GM21825 (cell line): ENCODE data around the gene TMEM43.
A peak's percentile ranks its signal among the peaks of the same experiment; 100 is the strongest.

Experiments
- ATAC-seq: cut with Tn5 transposase; IDR thresholded peaks from one replicate; pipeline ENCODE4 v1.9.1; 2021; ENCODE audit warnings: mild to moderate bottlenecking, moderate library complexity; ENCODE audit not compliant: unreplicated experiment

The TMEM43 gene

DNA sequence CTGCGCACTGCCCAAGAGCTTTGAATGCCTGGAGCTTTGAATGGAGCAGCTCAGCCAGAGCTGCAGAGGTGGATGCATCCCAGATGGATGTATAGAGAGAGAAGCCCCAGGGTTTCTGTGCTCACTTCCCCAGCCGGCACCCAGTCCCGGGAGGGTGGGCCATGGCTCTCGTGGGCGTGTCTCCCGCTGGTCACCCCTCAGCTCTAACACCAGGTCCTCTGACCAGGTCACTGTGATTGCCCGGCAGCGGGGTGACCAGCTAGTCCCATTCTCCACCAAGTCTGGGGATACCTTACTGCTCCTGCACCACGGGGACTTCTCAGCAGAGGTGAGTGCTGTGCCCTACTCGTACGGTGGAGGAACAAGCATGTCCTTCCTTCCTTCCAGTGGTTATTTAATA is 10.7 kb downstream of the TMEM43 start:
- ATAC-seq = no peak

GRCh38 chr3:14137004-14137403 is 12.2 kb downstream of the TMEM43 start:
- no peak for ATAC-seq

GRCh38 chr3:14137445-14137844 is 12.6 kb downstream of the TMEM43 start:
- ATAC-seq = no peak

DNA sequence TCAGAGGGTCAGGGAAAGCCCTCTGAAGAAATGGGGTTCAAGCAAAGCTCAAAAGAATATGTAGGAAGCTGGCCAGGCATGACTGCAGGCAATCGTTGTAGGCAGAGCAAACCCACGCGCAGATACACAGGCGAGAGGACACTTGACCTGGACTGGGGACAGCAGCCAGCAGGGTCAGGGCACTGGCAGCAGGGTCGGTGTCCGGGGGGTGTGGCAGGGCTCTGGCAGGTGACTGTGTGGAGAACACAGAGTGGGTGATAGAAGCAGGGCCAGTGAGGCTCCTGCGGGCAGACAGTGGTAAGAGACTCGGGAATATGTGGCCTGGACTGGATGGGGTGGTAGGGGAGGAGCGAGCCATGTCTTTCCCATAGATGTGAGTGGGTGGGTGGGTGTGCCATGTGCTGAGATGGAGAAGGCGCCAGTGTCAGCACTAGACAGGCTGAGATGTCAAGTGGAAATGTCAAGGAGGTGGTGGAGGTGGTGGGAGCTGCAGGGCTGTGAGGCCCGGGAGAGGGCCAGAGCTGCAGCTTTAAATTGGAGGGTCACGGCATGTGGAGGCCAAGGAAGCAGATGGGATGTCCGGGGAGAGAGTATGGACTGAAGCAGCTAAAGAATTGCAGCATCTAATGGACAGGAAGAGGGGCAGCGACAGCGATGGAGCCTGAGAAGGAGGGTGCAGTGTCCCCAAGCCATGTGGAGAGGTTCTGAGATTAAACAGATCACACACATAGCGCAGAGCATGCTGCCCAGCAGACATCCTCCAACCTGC is 13.4 kb downstream of the TMEM43 start:
- ATAC-seq = no peak

DNA sequence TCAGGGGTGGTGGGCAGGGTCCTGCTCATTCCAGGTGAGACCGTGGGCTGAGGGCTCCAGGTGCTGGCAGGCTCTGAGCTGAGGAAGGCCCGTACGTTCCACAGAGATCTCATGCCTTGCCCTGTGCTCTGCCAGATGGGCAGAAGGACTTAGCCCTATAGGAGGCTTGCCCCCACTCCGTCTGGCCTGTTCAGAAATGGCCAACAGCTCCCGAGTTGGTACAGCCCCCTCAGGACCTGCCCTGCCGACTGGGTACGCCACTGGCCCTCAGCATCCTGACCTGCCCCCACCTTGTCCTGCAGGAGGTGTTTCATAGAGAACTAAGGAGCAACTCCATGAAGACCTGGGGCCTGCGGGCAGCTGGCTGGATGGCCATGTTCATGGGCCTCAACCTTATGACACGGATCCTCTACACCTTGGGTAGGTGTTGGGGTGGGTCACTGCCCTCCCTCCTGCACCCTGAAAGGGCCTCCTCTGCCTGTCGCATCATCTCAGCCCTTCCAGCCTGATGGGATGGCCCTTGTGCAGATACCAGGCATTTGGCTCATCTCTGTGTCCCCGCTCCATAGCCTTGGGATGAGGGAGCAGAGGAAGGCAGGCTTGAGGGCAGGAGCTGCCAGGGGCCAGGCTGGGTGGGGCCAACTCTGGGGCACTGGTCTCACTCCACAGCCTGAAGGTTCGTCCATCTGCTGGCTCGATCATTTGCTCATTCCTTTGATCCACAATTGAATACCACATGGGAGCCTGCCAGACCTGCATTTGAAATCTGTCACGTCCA is 14.2 kb downstream of the TMEM43 start:
- no peak for ATAC-seq

GRCh38 chr3:14139771-14140170 is 14.9 kb downstream of the TMEM43 start:
- no peak for ATAC-seq

DNA sequence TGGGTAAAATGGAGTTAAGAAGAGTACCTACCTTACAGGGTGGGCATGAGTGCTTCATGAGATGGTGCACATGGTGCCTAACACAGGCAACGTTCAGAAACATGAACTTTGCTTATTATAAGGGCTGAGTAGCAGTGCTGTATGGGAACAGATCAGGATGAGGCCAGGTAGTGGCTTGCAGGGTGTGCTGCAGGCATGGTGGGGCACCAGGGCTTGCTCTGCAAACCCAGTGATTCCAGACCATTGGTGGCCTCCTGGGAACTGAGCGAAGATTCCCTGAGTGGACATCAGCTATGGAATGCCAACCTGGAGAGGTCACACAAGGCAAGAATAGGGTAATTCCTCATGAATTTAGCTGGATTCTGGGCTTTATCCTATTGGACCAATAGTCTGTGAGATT is 15.8 kb downstream of the TMEM43 start:
- no peak for ATAC-seq

DNA sequence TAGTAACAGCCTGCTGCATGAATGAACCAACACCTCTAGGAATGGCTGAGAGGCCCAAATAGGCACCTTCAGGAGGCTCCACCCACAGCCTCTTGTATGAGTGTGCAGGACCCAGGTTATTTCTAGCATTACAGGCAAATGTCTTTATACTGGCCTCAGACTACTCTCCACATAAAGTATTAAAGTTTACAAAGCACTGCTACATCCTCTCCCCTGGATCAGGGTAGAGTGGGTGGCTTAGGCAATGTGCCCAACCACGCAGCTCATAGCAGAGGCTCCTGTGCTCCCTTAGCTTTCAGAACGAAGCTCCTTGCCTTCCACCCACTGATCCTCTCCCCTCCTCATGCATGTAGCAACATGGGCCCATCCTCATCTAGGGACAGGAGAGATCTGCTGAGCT is 16.3 kb downstream of the TMEM43 start:
- no peak for ATAC-seq

GRCh38 chr3:14141602-14142341 is 16.9 kb downstream of the TMEM43 start:
- ATAC-seq = no peak

GRCh38 chr3:14142567-14143270 is 17.9 kb downstream of the TMEM43 start:
- ATAC-seq = no peak

GRCh38 chr3:14143271-14144225 is 18.7 kb downstream of the TMEM43 start:
- ATAC-seq = no peak

- ATAC-seq = peak; percentile 96
These were observed 19.7 kb downstream of the TMEM43 start for GRCh38 chr3:14144423-14145075.

GRCh38 chr3:14145236-14145635 is 20.4 kb downstream of the TMEM43 start:
- ATAC-seq = no peak

DNA sequence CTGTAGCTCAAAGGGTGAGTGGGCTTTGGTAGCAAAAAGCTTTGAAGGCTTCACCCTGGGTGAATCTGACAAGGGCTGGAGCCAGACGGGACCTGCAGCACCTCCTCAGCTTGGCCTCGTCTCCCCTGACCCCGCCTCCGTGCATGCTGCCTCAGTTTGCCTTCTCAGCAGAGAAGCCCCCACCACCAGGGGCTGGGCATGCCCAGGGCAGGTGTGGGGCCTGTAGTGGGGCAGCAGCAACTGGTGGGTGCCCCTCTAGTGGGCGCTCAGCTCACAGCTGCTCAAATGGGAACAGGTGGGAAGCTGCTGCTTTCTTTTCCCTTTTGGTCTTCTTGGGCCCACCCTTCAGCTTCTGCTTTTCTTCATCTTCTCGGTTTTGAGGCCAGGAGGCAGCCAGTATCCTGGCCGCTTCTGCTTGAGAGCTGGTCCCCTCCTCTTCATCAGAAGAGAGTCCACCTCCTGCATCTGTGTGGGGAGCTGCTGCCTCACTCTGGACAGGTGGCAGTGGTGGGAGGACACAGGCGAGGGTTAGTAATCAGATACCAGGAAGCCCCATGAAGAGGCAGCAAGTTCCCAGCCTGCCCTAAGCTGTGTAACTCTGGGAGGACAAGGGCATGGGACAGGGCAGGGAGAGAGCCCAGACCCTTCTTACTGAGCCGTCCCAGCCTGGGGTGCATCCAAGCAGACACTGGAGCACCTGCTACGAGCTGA is 21.0 kb downstream of the TMEM43 start:
- no peak for ATAC-seq

DNA sequence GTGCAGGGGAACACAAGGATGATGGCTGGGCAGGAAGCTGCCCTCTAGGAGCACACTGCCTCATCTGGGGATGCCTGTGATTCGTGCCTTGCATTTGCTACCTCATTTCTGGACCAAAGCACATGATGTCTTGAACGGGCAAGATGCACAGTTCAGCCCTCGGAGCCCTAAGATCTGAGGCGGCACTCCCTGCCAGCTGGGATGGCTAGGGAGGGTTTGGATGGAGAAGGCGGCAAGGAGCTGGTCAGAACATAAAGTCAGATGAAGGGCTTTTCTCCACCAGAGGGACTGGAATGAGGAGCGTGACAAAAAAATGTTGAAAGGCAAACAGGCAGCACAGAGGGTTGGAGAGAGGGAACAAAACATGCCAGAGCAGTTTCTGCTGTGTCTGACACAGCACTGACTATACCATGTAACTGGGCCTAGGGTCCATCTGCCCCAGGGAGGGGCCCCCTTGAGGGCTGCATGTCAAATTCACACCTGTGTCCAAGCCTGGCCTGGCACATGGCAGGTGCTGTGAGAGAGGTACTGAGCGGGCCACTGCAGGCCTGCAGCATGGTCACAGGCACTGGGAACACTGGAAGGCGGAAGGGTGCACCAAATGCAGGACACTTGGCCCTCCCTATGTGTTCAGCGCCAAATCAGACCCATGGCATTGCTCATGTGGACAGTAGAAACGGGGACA is 21.7 kb downstream of the TMEM43 start:
- no peak for ATAC-seq

- no peak for ATAC-seq
These were observed 22.2 kb downstream of the TMEM43 start for GRCh38 chr3:14147066-14147435.

DNA sequence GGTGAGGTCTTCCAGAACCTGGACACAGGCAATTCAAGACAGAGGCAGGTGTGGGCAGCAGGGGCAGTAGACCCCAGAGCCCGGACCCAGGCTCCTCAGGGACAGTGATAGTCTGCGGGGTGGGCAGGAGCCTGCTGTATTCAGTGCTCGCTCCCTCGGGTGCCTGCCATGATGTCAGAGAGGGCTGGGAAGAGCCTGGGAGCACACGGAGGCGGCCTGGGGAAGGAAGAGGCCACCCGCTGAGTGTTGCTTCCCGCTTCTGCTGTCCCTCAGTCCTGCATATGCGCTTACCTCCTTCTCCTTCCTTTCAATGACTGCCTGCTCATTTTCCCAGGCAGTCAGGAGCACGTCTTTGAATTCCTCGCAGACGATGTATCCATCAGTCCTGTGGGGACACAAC is 22.8 kb downstream of the TMEM43 start:
- ATAC-seq = no peak
